ENCODE results near the gene ICA1. TPM values are rescaled to one million over a fixed set of nuclear protein-coding genes. Genes with fewer than 3 reads are reported as not detected.

Gene ICA1
- polyA plus RNA-seq, 3 donors, result 16.9 to 33.6 (median 30.4) TPM

- DNase-seq, result no peak
Measured at GRCh38 chr7:8229927-8230326, 32.0 kb downstream of the ICA1 start.

- no peak for DNase-seq
Measured at GRCh38 chr7:8228766-8229674, 32.9 kb downstream of the ICA1 start.

GRCh38 chr7:8228068-8228467, 33.9 kb downstream of the ICA1 start:
- DNase-seq, result no peak

GRCh38 chr7:8227261-8227660, 34.7 kb downstream of the ICA1 start:
- no peak for DNase-seq

- DNase-seq, result no peak
Measured at GRCh38 chr7:8226501-8226900, 35.5 kb downstream of the ICA1 start.

GRCh38 chr7:8221567-8221966, 40.4 kb downstream of the ICA1 start:
- DNase-seq, result no peak

GRCh38 chr7:8221101-8221495, 40.9 kb downstream of the ICA1 start:
- no peak for DNase-seq

GRCh38 chr7:8220376-8221100, 41.4 kb downstream of the ICA1 start:
- DNase-seq, result no peak

GRCh38 chr7:8217200-8218068, 44.5 kb downstream of the ICA1 start:
- peak; percentile 77 for DNase-seq

GRCh38 chr7:8216334-8216690, 45.7 kb downstream of the ICA1 start:
- no peak for DNase-seq

GRCh38 chr7:8215648-8216333, 46.2 kb downstream of the ICA1 start:
- DNase-seq, result no peak

- DNase-seq, result peak; percentile 53
Measured at GRCh38 chr7:8214244-8214824, 47.6 kb downstream of the ICA1 start.

- DNase-seq, result no peak
Measured at GRCh38 chr7:8213381-8213780, 48.6 kb downstream of the ICA1 start.

- DNase-seq, result no peak
Measured at GRCh38 chr7:8212638-8213037, 49.3 kb downstream of the ICA1 start.

- DNase-seq, result no peak
Measured at GRCh38 chr7:8211725-8212096, 50.3 kb downstream of the ICA1 start.

GRCh38 chr7:8210845-8211724, 50.9 kb downstream of the ICA1 start:
- no peak for DNase-seq

GRCh38 chr7:8209353-8209752, 52.6 kb downstream of the ICA1 start:
- DNase-seq, result no peak

GRCh38 chr7:8208816-8209215, 53.2 kb downstream of the ICA1 start:
- DNase-seq, result peak; percentile 71

GRCh38 chr7:8206956-8207355, 55.0 kb downstream of the ICA1 start:
- no peak for DNase-seq

- no peak for DNase-seq
Measured at GRCh38 chr7:8205537-8205936, 56.4 kb downstream of the ICA1 start.

All from renal pelvis (tissue), 4 donors.